Raji (cell line): Measurements from ENCODE around the gene BLTP3A.

Experiments used
- POLR2A ChIP-seq: IDR thresholded peaks from 2 replicates; pipeline ENCODE4 v1.6.1; 2011; ENCODE audit warnings: low read depth, low read length, control low read depth; ENCODE audit not compliant: insufficient read depth

The BLTP3A gene

GRCh38 chr6:34774967-34775366 lies 16.9 kb upstream of the BLTP3A start:
- no peak for TF ChIP-seq POLR2A

GRCh38 chr6:34788111-34788510 lies 3.8 kb upstream of the BLTP3A start:
- no peak for TF ChIP-seq POLR2A

- no peak for TF ChIP-seq POLR2A
Observed at GRCh38 chr6:34791164-34791700, 651 bp upstream of the BLTP3A start.

- no peak for TF ChIP-seq POLR2A
Observed at GRCh38 chr6:34792605-34793500, 970 bp downstream of the BLTP3A start.

GRCh38 chr6:34793877-34794276 lies 2.0 kb downstream of the BLTP3A start:
- TF ChIP-seq POLR2A = no peak

GRCh38 chr6:34795836-34796425 lies 4.0 kb downstream of the BLTP3A start:
- TF ChIP-seq POLR2A = no peak

- no peak for TF ChIP-seq POLR2A
Observed at GRCh38 chr6:34798057-34798456, 6.2 kb downstream of the BLTP3A start.

GRCh38 chr6:34799547-34799946 lies 7.7 kb downstream of the BLTP3A start:
- TF ChIP-seq POLR2A = no peak

GRCh38 chr6:34804543-34804942 lies 12.7 kb downstream of the BLTP3A start:
- TF ChIP-seq POLR2A = no peak

- TF ChIP-seq POLR2A = no peak
Observed at GRCh38 chr6:34806738-34807453, 15.0 kb downstream of the BLTP3A start.

- no peak for TF ChIP-seq POLR2A
Observed at GRCh38 chr6:34810017-34810882, 18.4 kb downstream of the BLTP3A start.

GRCh38 chr6:34810936-34811632 lies 19.2 kb downstream of the BLTP3A start:
- no peak for TF ChIP-seq POLR2A

- no peak for TF ChIP-seq POLR2A
Observed at GRCh38 chr6:34813028-34813713, 21.3 kb downstream of the BLTP3A start.

- no peak for TF ChIP-seq POLR2A
Observed at GRCh38 chr6:34816635-34817301, 24.9 kb downstream of the BLTP3A start.
